ENCODE data around the gene ARHGEF39.

DNA sequence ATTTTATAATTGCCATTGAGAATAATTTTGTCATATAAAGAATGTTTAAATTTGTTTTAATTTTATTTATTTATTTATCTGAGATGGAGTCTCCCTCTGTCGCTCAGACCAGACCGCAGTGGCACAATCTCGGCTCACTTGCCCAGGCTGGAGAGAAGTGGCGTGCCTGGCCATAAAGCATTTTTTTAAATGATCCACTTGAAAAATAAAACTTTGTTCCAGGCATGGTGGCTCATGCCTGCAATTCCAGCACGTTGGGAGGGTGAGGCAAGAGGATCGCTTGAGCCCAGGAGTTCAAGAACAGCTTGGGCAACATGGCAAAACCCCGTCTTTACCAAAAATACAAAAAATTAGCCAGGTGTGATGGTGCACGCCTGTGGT is 12.2 kb downstream of the ARHGEF39 start:
- no peak for TF ChIP-seq EZH2 (IDR thresholded peaks at IDR 0.05; ENCODE audit: insufficient read depth, poor library complexity, severe bottlenecking)
- no peak for TF ChIP-seq EZH2phosphoT487 (IDR thresholded peaks at IDR 0.05; ENCODE audit: insufficient read depth, low read depth)
